Body of pancreas (tissue), 4 donors: ENCODE data around the gene DOC2B. TPM values are rescaled to one million over a fixed set of nuclear protein-coding genes. Genes with fewer than 3 reads are reported as not detected.
"Not testable (repeated sequence)": the region's sequence is repeated elsewhere in the genome, so short reads cannot be mapped to it uniquely, and the experiment has no call there.

Source experiments
- ATAC-seq: fragments of 150-250 bp; one replicate; pipeline ENCODE4 v1.9.1; 2016
- DNase-seq, 4 donors: peaks; one replicate each; pipeline ENCODE4 v3.0.0-alpha.2; 2019
- H3K27ac ChIP-seq, 4 donors: fragments of 200-600 bp; sonication (generic); 1 replicate in 3 of 4; 2 replicates in 1 of 4; pipeline versions ENCODE4 v1.5.1 to v1.6.1; 2016 to 2019; ENCODE audit warnings: mild to moderate bottlenecking in 1 of 4, mixed read lengths in 1 of 4, moderate library complexity in 1 of 4
- H3K27me3 ChIP-seq, 2 donors: fragments of 200-600 bp; sonication (generic); one replicate each; pipeline ENCODE4 v1.6.0; 2016; ENCODE audit warnings: mild to moderate bottlenecking in 1 of 2
- H3K36me3 ChIP-seq, 2 donors: fragments of 200-600 bp; sonication (generic); replicated peaks in 1 of 2; 2 replicates each; pipeline ENCODE4 v1.5.1; 2016; ENCODE audit warnings: low read depth in 2 of 2; ENCODE audit not compliant: insufficient read depth in 1 of 2
- H3K4me1 ChIP-seq: fragments of 200-600 bp; sonication (generic); one replicate; pipeline ENCODE4 v1.6.0; 2016
- H3K4me3 ChIP-seq, 2 donors: fragments of 200-600 bp; sonication (generic); 1 replicate in 1 of 2; 2 replicates in 1 of 2; pipeline ENCODE4 v1.5.1; 2016 to 2019
- H3K9me3 ChIP-seq, 3 donors: fragments of 200-600 bp; sonication (generic); 1 replicate in 2 of 3; 2 replicates in 1 of 3; pipeline ENCODE4 v1.5.1; 2016
- POLR2A ChIP-seq, 3 donors: fragments of 450-650 bp; IDR thresholded peaks; one replicate each; pipeline ENCODE4 v1.6.1; 2016; ENCODE audit warnings: antibody characterized with exemption in 3 of 3, mild to moderate bottlenecking in 2 of 3
- WGBS, 2 donors: methylation state at CpG; one replicate each; pipeline ENCODE4 v1.1.5; 2017; 5-methylcytosine and 5-hydroxymethylcytosine counted together
- intact Hi-C: fragments of 100-400 bp; cut with DNase I; formaldehyde crosslinking; loops from one replicate; pipeline ENCODE4 v1.15.1; 2023
- total RNA-seq, 2 donors: library from RNA; depleted of rRNA; stranded (reverse); fragments of >200 nt; gene quantifications; one replicate each; pipeline ENCODE4 v1.1.0, GENCODE V29; 2016
- TF ChIP-seq, protein P1 (sequence below), 7 experiments: fragments of 450-650 bp in 4 of 7; fragments of 200-600 bp in 3 of 7; sonication (generic) in 3 of 7; IDR thresholded peaks; one replicate each; pipeline ENCODE4 v1.5.1; 2016 to 2019; ENCODE audit warnings: antibody characterized with exemption in 7 of 7

The DOC2B gene
- total RNA-seq, 2 donors from 2014 or later, result 20.0 to 22.4 TPM

DNA sequence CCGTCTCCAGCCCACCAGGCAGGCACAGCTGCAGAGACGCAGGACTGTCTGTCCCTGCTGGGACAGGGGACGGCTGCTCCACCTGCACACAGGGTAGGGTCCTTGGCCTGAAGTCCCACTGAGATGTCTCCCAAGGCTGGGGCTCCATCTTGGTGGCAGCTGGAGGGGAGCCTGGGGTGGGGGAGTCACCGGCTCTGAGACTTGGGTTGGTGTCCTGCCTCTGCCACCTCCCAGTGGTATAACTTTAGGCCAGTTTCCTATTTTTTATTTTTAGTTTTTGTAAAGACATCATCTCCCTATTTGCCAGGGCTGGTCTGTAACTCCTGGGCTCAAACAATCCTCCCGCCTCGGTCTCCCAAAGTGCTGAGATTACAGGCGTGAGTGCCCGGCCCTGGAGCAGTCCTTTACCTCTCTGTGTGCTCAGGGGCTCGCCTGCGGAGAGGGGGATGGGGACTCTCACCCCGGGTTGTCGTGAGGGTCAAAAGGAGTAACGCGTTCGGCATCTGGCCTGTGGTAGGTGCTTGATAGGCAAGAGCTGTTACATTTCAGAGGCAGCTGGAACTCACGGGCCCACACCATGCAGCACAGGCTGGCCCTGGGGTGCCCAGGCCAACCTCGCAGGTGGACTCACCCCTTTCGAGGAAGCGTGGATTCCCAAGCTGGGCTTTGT, 46.6 kb upstream of the DOC2B start:
- DNase-seq (peak in 1 of 4 donors; percentile 7), ATAC-seq (no peak)
- Histone ChIP-seq H3K4me1 (no peaks in the 10 kb centered on the region), H3K36me3 (no peaks in the 10 kb centered on the region), H3K4me3 (no peak overlapping the region), H3K9me3 (no peaks in the 10 kb centered on the region), H3K27me3 (no peaks in the 10 kb centered on the region), H3K27ac (no peak overlapping the region)
- intact Hi-C loops, result no loop called here
- TF ChIP-seq, protein P1, sequence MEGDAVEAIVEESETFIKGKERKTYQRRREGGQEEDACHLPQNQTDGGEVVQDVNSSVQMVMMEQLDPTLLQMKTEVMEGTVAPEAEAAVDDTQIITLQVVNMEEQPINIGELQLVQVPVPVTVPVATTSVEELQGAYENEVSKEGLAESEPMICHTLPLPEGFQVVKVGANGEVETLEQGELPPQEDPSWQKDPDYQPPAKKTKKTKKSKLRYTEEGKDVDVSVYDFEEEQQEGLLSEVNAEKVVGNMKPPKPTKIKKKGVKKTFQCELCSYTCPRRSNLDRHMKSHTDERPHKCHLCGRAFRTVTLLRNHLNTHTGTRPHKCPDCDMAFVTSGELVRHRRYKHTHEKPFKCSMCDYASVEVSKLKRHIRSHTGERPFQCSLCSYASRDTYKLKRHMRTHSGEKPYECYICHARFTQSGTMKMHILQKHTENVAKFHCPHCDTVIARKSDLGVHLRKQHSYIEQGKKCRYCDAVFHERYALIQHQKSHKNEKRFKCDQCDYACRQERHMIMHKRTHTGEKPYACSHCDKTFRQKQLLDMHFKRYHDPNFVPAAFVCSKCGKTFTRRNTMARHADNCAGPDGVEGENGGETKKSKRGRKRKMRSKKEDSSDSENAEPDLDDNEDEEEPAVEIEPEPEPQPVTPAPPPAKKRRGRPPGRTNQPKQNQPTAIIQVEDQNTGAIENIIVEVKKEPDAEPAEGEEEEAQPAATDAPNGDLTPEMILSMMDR (IDR thresholded peaks at IDR 0.05), result no peak
- no peak for TF ChIP-seq POLR2A (IDR thresholded peaks at IDR 0.05)
- 89 to 96% methylated on average over 7 to 19 of the region's 19 CpGs for WGBS, 2 donors

DNA sequence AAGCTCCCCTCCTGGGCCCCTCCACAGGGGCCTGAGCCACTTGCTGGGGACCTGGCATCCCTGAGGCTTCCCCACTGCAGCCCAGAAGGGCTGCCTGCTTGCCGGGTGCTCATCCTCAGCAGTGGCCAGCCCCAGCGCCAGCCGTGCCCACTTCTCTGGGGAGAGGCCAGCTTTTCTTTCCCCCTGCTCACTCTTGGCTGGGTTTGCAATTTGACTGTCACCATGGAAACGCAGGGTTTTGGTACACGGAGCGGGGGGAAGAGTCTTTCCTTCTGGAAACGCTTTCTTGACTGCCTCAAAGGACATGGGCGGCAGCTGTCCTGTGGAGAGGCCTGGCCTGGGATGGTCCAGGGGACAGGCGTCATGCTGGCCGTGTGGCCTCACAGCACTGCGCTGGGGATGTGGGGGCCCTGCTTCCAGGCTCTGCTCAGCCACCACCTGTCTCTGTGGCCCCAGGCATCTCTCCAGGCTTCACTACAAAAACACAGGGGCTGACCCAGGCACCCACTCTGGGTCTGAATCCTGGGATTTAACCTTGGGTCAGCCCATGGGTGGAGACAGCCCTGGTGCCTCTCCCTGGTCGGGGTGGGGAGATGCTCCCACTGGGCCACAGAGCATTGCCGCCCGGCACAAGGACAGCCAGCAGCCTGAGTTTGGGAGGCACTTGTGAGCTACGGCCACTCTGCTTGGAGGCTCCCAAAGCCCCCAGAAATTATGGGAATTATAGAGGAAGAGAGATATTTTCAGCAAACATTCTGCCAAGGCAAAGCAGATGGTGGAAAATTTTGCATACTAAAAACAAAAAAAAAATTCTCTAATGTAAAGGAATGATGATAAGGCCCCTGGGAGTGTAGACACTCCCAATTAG, 45.9 kb upstream of the DOC2B start:
- WGBS, 2 donors, result 78 to 80% methylated on average over 2 to 14 of the region's 15 CpGs
- DNase-seq, result peak in 1 of 4 donors; percentile 7
- Histone ChIP-seq H3K36me3 (no peaks in the 10 kb centered on the region), H3K4me3 (no peak overlapping the region), H3K27ac (no peak overlapping the region), H3K4me1 (no peaks in the 10 kb centered on the region), H3K27me3 (no peaks in the 10 kb centered on the region), H3K9me3 (no peaks in the 10 kb centered on the region)
- intact Hi-C loops, result no loop called here
- ATAC-seq, result no peak
- TF ChIP-seq POLR2A (IDR thresholded peaks at IDR 0.05), result no peak
- TF ChIP-seq, protein P1 (IDR thresholded peaks at IDR 0.05), result no peak

DNA sequence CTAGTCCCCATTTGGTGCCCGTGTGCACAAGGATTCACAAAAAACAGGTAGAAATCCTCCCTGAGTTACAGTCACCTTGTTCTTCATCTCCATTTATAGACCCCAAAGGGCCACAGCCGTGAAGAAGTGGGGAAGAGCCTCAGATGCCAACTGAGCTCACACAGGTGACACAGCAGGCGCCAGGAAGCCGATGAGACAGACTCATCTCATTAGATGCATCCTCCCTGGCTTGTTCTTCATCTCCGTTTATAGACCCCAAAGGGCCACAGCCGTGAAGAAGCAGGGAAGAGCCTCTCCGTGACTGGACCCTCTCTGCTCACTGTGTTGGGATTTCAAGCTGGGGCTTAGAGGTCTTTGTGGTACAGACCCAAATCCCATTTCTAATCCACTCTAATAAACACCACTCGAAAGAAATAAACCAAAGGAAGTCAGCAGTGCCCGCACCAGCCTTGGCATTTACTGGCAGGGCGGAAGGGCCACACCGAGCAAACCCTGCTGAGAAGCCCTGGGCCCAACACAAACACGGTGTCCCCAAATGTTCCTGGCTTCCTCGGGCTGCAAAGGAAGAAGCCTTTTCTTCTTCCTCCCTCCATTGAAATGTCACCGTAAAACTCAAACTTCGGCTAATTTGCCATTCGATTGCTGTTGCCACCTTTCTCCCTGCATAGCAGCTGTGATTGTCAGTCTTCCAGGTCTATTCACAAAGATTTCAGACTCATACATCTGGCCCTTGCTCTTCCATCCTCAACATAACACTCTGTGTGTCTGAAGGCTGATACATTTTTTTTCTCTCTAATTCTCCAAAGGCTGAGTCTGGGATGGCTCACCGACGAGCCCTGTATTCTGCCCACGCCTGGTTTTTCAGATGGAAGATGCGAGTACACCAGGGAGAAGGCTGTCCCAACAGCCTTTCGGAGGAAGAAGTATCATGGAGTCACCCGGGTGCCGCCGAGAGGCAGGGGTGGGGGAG, 44.9 kb upstream of the DOC2B start:
- Histone ChIP-seq H3K27ac (no peak overlapping the region), H3K27me3 (no peaks in the 10 kb centered on the region), H3K4me3 (no peak overlapping the region), H3K9me3 (no peaks in the 10 kb centered on the region), H3K4me1 (no peaks in the 10 kb centered on the region), H3K36me3 (no peaks in the 10 kb centered on the region)
- WGBS, 2 donors, result 86 to 94% methylated on average over 24 of the region's 24 CpGs
- ATAC-seq, result no peak
- TF ChIP-seq POLR2A (IDR thresholded peaks at IDR 0.05), result no peak
- TF ChIP-seq, protein P1 (IDR thresholded peaks at IDR 0.05), result no peak
- intact Hi-C loops, result no loop called here
- DNase-seq, result peak in 1 of 4 donors; percentile 7

DNA sequence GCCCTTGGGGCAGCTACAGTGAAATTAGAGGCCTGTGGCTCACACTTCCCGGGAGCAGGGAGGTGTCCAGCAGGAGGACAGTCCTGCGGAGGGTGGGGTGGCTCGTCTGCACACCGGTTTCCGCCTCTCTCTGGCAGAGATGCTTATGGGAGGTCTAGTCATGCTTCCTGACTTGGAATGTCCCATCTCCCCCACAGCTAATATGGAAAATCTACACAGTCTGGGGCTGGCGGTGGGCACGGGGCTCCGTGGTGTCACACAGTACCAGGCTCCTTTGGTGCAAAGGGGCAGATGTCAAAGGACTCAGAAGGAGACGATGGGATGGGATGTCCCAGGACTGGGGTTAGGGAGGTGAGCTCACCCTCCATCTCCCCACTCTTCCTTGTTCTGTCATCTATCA, 44.1 kb upstream of the DOC2B start:
- Histone ChIP-seq H3K27me3 (no peaks in the 10 kb centered on the region), H3K4me3 (no peak overlapping the region), H3K4me1 (no peaks in the 10 kb centered on the region), H3K36me3 (no peaks in the 10 kb centered on the region), H3K9me3 (no peaks in the 10 kb centered on the region), H3K27ac (no peak overlapping the region)
- DNase-seq, result no peak
- intact Hi-C loops, result no loop called here
- TF ChIP-seq, protein P1 (IDR thresholded peaks at IDR 0.05), result no peak
- no peak for TF ChIP-seq POLR2A (IDR thresholded peaks at IDR 0.05)
- WGBS, 2 donors, result 88 to 98% methylated on average over 5 to 9 of the region's 9 CpGs
- no peak for ATAC-seq

DNA sequence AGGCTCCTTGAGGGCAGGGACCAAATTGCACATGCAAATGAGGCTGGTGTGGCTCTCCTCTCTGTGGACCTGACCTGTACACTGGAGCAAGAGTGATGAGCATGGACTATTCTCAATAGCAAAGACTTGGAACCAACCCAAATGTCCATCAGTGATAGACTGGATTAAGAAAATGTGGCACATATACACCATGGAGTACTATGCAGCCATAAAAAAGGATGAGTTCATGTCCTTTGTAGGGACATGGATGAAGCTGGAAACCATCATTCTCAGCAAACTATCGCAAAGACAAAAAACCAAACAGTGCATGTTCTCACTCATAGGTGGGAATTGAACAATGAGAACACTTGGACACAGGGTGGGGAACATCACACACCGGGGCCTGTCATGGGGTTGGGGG, 43.1 kb upstream of the DOC2B start:
- H3K4me1 ChIP-seq, H3K27me3 ChIP-seq, H3K27ac ChIP-seq, H3K9me3 ChIP-seq, DNase-seq, ATAC-seq, intact Hi-C loops, H3K4me3 ChIP-seq, H3K36me3 ChIP-seq: not testable (repeated sequence)
- 94 to 100% methylated on average over 2 of the region's 2 CpGs for WGBS, 2 donors
